Spleen (tissue), 7 donors: ENCODE data around the gene ADAMTS19.

ENCODE experiments used
- POLR2AphosphoS5 ChIP-seq, 3 donors: sonication (generic); formaldehyde crosslinking; IDR thresholded peaks; one replicate each; pipeline ENCODE4 v1.5.1; 2017; ENCODE audit warnings: antibody characterized with exemption in 3 of 3
- TF ChIP-seq, protein P1 (sequence below), 11 experiments: fragments of 200-600 bp in 7 of 11; fragments of 450-650 bp in 4 of 11; sonication (generic) in 4 of 11; IDR thresholded peaks in 8 of 11; conservative IDR thresholded peaks in 3 of 11; 1 replicate in 7 of 11; 2 replicates in 4 of 11; pipeline versions ENCODE4 v1.4.0 to v1.8.0; 2016 to 2021; ENCODE audit warnings: antibody characterized with exemption in 11 of 11, inconsistent platforms in 4 of 11, mild to moderate bottlenecking in 1 of 11
- donor health status: DM: no; HTN: no; CAD: no; lungs with moderate emphysema.
- donor health status: DM: no; HTN: no; CAD: no.
- donor health status: DM: no; HTN: no; CAD: no.

- TF ChIP-seq, protein P1, sequence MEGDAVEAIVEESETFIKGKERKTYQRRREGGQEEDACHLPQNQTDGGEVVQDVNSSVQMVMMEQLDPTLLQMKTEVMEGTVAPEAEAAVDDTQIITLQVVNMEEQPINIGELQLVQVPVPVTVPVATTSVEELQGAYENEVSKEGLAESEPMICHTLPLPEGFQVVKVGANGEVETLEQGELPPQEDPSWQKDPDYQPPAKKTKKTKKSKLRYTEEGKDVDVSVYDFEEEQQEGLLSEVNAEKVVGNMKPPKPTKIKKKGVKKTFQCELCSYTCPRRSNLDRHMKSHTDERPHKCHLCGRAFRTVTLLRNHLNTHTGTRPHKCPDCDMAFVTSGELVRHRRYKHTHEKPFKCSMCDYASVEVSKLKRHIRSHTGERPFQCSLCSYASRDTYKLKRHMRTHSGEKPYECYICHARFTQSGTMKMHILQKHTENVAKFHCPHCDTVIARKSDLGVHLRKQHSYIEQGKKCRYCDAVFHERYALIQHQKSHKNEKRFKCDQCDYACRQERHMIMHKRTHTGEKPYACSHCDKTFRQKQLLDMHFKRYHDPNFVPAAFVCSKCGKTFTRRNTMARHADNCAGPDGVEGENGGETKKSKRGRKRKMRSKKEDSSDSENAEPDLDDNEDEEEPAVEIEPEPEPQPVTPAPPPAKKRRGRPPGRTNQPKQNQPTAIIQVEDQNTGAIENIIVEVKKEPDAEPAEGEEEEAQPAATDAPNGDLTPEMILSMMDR (IDR thresholded peaks at IDR 0.05 in 8 of 11, conservative IDR thresholded peaks at IDR 0.05 in 3 of 11): no peak
- TF ChIP-seq POLR2AphosphoS5 (IDR thresholded peaks at IDR 0.05): no peak
These were observed 16.7 kb downstream of the ADAMTS19 start for GRCh38 chr5:129476751-129477150.
